Raji (cell line): ENCODE measurements around the gene NBPF6.
"Not testable (repeated sequence)": the region's sequence is repeated elsewhere in the genome, so short reads cannot be mapped to it uniquely, and the experiment has no call there.

Source experiments
- POLR2A ChIP-seq: IDR thresholded peaks from 2 replicates; pipeline ENCODE4 v1.6.1; 2011; ENCODE audit warnings: low read depth, low read length, control low read depth; ENCODE audit not compliant: insufficient read depth

The NBPF6 gene

DNA sequence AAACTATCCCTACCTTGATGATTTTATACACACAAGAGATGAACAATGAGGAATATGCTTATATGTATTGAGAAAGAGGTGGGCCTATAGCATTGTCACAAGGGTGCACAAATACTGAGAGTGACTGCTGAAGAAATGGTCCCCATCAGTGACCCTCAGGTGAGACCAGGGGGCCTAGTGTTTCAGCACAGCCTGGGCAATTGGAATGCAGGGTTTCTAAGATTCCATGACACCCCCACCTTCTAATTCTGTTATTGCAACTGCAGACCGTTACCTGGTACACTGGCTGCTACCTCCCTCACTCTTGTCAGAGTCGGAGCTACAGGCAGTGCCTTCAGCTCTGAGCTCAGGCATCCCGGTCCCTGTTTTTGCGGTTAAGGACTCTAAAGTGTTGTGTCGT is at the start of gene NBPF6:
TSS of gene NBPF6 (plus strand) at position 301 of the 400 bp plus-strand sequence. CDS start 259 bp downstream, outside the sequence.
- TF ChIP-seq POLR2A: not testable (repeated sequence)

- TF ChIP-seq POLR2A: no peak
These were observed 28.4 kb downstream of the NBPF6 start for GRCh38 chr1:108478429-108479015.

DNA sequence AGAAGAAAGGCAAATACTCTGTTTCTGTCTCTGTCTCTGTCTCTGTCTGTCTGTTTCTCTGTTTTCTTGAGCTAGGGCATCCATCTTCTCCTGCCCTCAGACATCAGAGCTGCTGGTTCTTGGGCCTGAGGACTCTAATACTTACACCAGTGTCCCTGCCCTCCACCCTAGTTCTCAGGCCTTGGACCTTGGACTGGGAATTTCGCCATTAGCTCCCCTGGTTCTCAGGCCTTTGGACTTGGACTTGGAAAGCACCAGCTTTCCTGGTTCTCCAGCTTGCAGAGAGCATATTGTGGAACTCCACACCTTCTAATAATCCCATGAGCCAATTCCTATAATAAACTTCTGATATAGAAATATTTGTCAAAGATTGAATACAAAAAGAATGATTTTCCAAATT is 32.6 kb downstream of the NBPF6 start:
- no peak for TF ChIP-seq POLR2A

DNA sequence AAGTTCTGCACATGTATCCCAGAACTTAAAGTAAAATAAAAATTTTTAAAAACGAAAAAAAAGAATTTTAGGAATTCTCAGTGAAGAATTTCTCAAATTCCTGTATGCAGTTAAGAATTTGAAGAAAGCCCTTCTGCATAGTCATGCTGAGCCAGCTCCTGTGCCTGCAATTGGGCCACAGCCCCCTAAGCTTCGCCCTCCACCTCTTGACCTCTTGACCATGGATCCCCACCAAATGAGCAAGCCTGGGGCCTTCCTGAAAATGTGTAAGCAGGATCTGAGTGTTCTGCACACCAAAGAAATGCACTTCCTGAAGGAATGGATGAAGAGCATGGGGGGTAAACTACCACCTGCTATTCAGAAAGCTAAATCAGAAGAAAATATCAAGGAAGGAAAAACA is 52.0 kb downstream of the NBPF6 start:
- no peak for TF ChIP-seq POLR2A

GRCh38 chr1:108502624-108503023 is 52.5 kb downstream of the NBPF6 start:
- no peak for TF ChIP-seq POLR2A

DNA sequence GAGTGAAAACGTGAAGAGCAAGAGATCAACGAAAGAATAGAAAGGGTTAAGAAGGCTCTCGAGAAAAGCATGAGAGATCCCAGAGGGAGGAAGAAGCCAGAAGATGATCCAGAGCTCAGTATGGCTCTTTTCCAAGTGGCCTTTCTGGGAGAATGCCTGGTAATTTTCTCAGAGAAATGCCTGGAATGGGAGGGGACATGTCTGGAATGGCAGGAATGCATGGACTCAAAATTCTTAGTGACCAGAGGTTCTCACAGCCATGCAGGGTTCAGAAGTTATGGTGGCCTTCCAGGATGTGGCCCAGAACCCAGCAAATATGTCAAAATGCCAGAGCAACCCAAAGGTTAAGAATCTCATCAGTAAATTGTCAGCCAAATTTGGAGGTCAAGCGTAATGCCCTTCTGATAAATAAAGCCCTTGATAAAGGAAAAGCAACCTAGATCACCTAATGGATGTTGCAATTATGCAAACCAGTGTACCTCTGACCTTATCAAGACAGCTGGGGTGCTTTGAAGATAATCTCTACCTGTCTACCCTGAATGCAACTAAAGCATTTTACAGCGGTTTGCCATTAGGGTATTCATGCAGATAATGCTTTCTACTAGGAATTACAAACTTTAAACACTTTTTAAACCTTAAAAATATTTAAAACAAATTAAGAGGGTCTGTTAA is 53.1 kb downstream of the NBPF6 start:
- TF ChIP-seq POLR2A: no peak

DNA sequence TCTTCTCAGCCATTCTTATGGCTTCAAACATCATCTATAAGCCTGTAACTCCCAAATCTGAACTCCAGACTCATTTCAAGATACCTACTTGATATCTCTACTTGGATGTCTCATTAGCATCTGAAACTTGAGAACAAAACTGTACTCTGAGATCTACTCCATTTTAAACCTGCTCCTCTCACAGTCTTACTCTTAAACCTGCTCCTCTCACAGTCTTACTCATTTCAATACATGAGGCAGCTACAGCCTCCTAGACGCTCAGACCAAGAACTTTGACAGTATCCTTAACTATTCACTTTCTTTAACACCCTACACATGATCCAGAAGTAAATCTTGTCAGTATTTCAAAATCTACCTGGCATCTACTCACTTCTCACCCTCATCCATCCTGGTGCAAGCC is 54.3 kb downstream of the NBPF6 start:
- TF ChIP-seq POLR2A: no peak

DNA sequence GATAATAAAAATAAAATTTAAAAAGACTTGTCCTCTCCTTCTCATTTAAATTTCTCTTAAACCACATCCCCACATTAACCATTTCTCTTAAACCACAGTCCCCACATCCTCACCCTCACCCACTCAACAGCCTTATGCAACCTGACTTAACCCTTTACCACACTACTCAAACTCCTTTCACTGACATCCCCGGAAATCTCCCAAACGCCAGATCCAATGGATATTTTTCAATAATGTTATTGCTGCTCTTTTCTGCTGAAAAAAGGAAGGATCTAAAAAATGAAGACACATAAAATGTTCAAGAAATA is 55.6 kb downstream of the NBPF6 start:
- TF ChIP-seq POLR2A: no peak

GRCh38 chr1:108511764-108512163 is 61.6 kb downstream of the NBPF6 start:
- no peak for TF ChIP-seq POLR2A

GRCh38 chr1:108512239-108513043 is 62.3 kb downstream of the NBPF6 start:
- no peak for TF ChIP-seq POLR2A

DNA sequence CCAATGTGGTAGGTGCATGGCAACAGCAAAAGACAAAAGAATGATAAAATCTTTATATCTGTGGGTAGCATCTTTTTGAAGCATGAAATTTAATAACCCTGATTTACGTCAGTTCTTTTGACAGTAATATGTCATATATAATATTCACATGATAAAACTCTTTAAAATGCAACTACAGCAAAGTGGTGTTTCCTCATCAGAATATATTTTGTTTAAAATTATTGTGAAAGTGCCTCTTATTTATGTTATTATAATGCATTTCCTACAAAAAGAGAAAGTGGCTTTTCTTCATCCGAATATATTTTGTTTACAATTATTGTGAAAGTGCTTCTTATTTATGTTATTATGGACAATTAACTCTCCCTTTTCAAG is 62.9 kb downstream of the NBPF6 start:
- TF ChIP-seq POLR2A: no peak
